Measurements from ENCODE around the gene ARL2.
A peak's percentile ranks its signal among the peaks of the same experiment; 100 is the strongest.

ARL2 gene

GRCh38 chr11:65051398-65051858, 37.5 kb downstream of the ARL2 start:
- DNase-seq: no peak

- peak; percentile 34 for DNase-seq
Measured at GRCh38 chr11:65053827-65054508, 40.0 kb downstream of the ARL2 start.

DNA sequence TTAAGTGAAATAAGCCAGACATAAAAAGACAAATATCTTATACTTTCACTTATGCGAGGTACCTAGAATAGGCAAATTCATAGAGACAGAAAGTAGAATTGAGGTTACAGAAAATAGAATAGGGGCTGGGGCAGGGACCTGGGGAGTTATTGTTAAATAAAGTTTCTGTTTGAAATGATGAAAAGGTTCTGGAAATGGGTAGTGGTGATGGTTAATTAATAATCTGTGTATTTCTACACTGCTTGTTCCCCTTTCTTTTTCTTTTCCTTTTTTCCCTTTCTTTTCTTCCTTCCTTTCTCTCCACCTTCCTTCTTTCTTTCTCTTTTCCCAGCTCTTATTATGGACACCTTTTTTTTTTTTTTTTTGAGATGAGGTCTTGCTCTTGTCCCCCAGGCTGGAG, 41.6 kb downstream of the ARL2 start:
- DNase-seq: no peak

DNA sequence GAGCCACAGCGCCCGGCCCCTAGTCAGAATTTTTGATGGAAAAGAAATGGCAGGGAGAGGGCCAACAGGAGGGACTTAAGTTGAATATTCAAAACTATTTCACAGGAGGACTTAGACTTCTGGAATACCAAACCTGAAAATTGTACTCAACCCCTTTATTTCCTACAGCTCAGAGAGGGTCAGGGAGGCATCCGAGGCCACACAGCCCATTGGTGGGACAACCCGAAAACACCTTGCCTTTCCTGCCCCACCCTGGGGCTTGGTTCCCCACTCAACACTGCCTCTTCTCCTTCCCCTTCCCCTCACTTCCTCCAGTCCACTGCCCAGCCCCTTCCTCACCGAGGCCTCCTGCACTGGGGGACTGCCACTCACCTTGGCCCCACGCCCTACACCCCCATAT, 43.0 kb downstream of the ARL2 start:
- DNase-seq: no peak

DNA sequence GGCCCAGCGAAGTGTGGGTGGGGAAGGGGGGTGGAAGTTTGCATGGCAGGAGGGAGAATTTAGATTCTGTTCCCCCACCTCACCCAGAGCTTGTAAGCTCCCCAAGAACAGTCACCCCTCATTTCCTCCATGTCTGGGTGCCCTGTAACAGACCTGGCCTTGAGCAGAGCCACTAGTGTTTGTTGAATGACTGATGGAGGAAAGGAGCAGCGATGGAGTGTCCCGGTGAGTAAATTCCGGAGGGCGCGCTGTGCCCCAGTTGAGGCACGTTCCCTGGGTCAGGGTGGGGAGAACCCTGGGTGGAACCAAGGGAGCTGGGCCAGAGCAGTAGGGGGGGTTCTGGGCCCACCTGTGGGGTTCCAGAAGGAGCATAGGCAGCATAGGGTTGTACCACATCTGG, 43.6 kb downstream of the ARL2 start:
- no peak for DNase-seq

- no peak for DNase-seq
Measured at GRCh38 chr11:65058012-65058411, 44.1 kb downstream of the ARL2 start.

DNA sequence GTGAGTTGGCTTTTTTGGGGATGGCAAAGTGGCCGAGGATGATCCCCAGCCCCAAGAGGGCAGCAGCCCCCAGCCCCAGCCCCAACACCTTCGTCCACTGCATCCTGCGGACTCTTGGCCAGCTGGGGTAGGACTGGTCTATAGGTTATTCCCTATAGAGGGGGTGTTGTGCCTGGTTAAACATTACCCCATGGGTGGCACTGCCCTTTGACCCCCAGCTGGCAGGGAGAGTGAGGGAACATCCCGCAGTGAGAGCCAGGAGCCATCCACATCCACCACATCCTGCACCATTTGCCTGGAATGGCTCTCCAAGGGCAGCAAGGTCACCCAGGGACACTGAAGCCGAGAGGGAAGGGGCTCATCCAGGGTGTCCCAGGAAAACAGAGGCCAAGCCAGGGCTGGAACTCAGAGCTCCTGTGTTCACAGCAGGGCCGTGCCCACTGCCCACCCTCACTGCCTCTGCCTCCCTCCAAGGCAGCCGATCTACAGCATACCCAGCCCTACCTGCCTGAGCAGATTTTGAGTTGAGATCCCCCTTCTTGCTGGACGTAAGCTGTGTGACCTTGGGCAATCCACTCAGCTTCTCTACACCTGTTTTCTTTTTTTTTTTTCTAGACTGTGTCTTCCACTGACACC, 44.6 kb downstream of the ARL2 start, which contains the start of gene NAALADL1:
Gene NAALADL1 (minus strand): TSS at position 135 of the 636 bp plus-strand sequence. CDS start 32 bp downstream, at position 103.
- DNase-seq: no peak

GRCh38 chr11:65059523-65059922, 45.6 kb downstream of the ARL2 start:
- no peak for DNase-seq

- DNase-seq: no peak
Measured at GRCh38 chr11:65059959-65060824, 46.2 kb downstream of the ARL2 start.

DNA sequence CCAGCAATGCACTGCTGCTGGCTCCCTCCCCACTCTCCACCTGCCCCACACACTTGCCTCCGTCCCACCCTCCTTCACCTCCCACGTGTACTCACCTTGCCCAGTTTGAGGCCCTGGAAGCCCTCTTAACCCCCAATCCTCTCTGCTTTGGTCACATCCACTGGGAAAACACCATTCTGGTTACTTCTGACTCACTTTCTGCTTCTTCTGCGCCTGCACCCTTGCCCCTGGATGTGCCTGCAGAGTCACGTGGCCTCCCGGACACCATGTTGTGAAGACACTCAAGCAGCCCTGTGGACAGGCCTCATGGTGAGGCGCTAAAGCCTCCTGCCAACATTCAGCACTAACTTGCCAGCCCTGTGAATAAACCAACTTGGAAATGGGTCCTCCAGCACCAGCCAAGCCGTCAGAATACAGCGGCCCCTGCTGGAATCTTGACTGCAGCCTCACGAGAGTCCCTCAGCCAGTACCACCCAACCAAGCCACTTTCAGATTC, 47.0 kb downstream of the ARL2 start:
- DNase-seq: peak; percentile 29

DNA sequence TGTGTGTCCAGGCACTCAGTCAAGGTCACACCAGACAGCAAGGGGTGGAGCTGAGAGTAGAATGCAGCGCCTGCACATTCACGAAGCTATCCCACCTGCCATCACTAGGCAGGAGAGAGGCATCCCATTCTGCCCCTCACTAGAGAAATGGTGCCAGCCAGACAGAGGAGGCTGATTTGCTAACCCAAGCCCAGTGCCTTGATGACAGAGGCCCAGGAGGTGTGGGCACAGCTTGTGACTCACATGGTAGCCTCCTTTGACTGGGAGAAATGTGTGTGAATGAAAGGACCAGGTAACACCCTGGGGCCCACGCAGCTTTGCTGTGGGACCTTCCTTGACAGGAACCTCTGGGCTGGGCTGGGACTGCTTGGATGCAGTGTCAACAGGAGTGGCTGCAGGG, 49.6 kb downstream of the ARL2 start:
- DNase-seq: no peak

DNA sequence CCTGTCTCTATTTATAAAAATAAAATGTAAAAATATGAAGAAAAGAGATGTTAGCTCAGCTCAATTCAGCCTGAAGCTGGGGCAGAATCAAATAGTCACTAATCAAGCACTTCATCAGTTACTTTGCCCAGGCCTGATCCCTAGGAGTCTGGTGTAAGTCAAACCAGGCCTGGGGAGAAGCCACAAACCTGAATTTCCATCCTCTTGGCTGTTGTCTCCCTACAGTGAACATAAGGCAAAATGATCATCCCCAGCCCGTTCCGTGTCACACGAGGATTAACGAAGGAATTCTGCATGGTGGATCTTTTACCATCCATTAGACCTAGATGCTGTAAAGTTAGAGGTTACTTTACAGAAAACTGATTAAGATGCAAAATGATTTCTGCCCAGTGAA, 50.9 kb downstream of the ARL2 start:
- DNase-seq: no peak

GRCh38 chr11:65065851-65066250, 51.9 kb downstream of the ARL2 start:
- DNase-seq: no peak

DNA sequence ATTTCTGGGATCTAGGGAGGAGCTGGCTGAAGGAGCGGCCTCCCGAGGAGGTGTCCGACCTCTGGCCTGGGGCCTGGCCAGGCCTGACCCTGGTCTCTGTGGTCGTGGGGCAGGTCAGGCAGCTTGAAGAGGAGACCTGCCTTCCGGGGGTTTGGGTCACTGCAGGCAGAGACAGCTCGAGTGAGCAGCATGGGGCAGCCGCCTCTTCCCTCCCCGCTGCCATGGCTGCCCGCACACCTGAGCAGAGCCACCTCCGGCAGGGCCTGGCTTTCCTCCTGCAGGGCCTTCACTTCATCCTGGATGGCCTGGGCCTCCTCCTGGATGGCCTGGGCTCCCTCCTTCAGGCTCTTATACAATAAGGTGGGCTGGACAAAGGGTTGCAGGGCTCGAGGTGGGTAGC, 52.4 kb downstream of the ARL2 start:
- no peak for DNase-seq

- DNase-seq: no peak
Measured at GRCh38 chr11:65066805-65067291, 52.9 kb downstream of the ARL2 start.

- no peak for DNase-seq
Measured at GRCh38 chr11:65067446-65067845, 53.5 kb downstream of the ARL2 start.

- no peak for DNase-seq
Measured at GRCh38 chr11:65069217-65069616, 55.3 kb downstream of the ARL2 start.
